NCI-H460 (cell line): ENCODE measurements around the gene AGPAT3. TPM values are rescaled to one million over a fixed set of nuclear protein-coding genes. Genes with fewer than 3 reads are reported as not detected.

Experiments used
- small RNA-seq, 2 experiments: library from RNA; depleted of rRNA; stranded (forward); fragments of <200 nt; gene quantifications; one replicate each; pipeline ENCODE3, GENCODE V24; 2014
- total RNA-seq: library from RNA; depleted of rRNA; stranded (reverse); fragments of >200 nt; shearing (Covaris generic); gene quantifications from 2 replicates; pipeline ENCODE4 v1.2.3, GENCODE V29; 2014; rRNA removed

The AGPAT3 gene
- total RNA-seq, 1 experiment from 2014 or later: 27.5 TPM

Small RNA genes lying within 50 kb of the gene (small RNA-seq; reads per million reads assigned to genes)
- gene RNU6-1150P: 0 reads per million in 2 experiments
- gene RNU6-859P: 0 reads per million in 2 experiments

Other genes starting within 250 kb of the AGPAT3 start
- gene HSF2BP, start 205.7 kb upstream of the AGPAT3 start, total RNA-seq: 1.0 and 1.1 TPM in 2 replicates
- gene RRP1B, start 205.7 kb upstream of the AGPAT3 start, total RNA-seq: 28.2 and 33.1 TPM in 2 replicates
- 38.9 and 45.7 TPM in 2 replicates for gene PDXK, start 146.1 kb upstream of the AGPAT3 start, total RNA-seq
- 30.5 and 32.8 TPM in 2 replicates for gene CSTB, start 88.9 kb upstream of the AGPAT3 start, total RNA-seq
- 23.3 and 24.9 TPM in 2 replicates for gene RRP1, start 75.6 kb upstream of the AGPAT3 start, total RNA-seq
- 17.4 and 18.7 TPM in 2 replicates for gene TRAPPC10, start 147.1 kb downstream of the AGPAT3 start, total RNA-seq
- 2.2 and 2.5 TPM in 2 replicates for gene PWP2, start 242.2 kb downstream of the AGPAT3 start, total RNA-seq